HEK293T (cell line): ENCODE measurements around the gene SRBD1.

Source experiments
- CTCF ChIA-PET: fragments of 350-600 bp; formaldehyde crosslinking; extraction: SDS; loops from one replicate; lab custom pipeline; 2021; ENCODE audit warnings: antibody characterized with exemption, inconsistent platforms; lab: Yijun Ruan, JAX
- POLR2A ChIA-PET: fragments of 350-600 bp; formaldehyde crosslinking; extraction: SDS; loops from one replicate; lab custom pipeline; 2020; ENCODE audit warnings: antibody characterized with exemption, inconsistent platforms; lab: Yijun Ruan, JAX
- DNase-seq: peaks from one replicate; pipeline ENCODE4 v3.0.0; 2012; ENCODE audit warnings: mixed read lengths; ENCODE audit errors: extremely low spot score
- ARNT ChIP-seq: fragments of 450-650 bp; IDR thresholded peaks from 2 replicates; pipeline ENCODE4 v1.6.1; 2017; ENCODE audit warnings: mild to moderate bottlenecking
- BHLHE40 ChIP-seq: fragments of 450-650 bp; IDR thresholded peaks from 2 replicates; pipeline ENCODE4 v1.6.1; 2016; ENCODE audit warnings: mild to moderate bottlenecking, moderate library complexity, borderline replicate concordance
- CTBP1 ChIP-seq: fragments of 450-650 bp; IDR thresholded peaks from 2 replicates; pipeline ENCODE4 v1.6.1; 2016; ENCODE audit warnings: borderline replicate concordance
- ELF4 ChIP-seq: fragments of 450-650 bp; IDR thresholded peaks from 2 replicates; pipeline ENCODE4 v1.6.1; 2017; ENCODE audit warnings: antibody characterized with exemption
- FOXA1 ChIP-seq: fragments of 450-650 bp; IDR thresholded peaks from 2 replicates; pipeline ENCODE4 v1.6.1; 2016; ENCODE audit warnings: mild to moderate bottlenecking
- FOXK2 ChIP-seq: fragments of 450-650 bp; IDR thresholded peaks from 2 replicates; pipeline ENCODE4 v1.6.1; 2016; ENCODE audit warnings: mild to moderate bottlenecking
- FOXM1 ChIP-seq: fragments of 450-650 bp; IDR thresholded peaks from 2 replicates; pipeline ENCODE4 v1.6.1; 2017; ENCODE audit warnings: mild to moderate bottlenecking, borderline replicate concordance
- HDGF ChIP-seq: fragments of 450-650 bp; IDR thresholded peaks from 2 replicates; pipeline ENCODE4 v1.6.1; 2017; ENCODE audit warnings: antibody characterized with exemption, borderline replicate concordance
- L3MBTL2 ChIP-seq: fragments of 450-650 bp; conservative IDR thresholded peaks from 2 replicates; pipeline ENCODE4 v1.6.1; 2016; ENCODE audit warnings: mild to moderate bottlenecking
- LEF1 ChIP-seq: fragments of 450-650 bp; IDR thresholded peaks from 2 replicates; pipeline ENCODE4 v1.6.1; 2017; ENCODE audit warnings: mild to moderate bottlenecking, borderline replicate concordance
- NFRKB ChIP-seq: fragments of 450-650 bp; IDR thresholded peaks from 2 replicates; pipeline ENCODE4 v1.6.1; 2016; ENCODE audit warnings: mild to moderate bottlenecking, moderate library complexity
- SP1 ChIP-seq: fragments of 450-650 bp; IDR thresholded peaks from 2 replicates; pipeline ENCODE4 v1.6.1; 2017
- SUZ12 ChIP-seq: fragments of 450-650 bp; IDR thresholded peaks from 2 replicates; pipeline ENCODE4 v1.6.1; 2016; ENCODE audit warnings: mild to moderate bottlenecking
- TARDBP ChIP-seq: fragments of 450-650 bp; IDR thresholded peaks from 2 replicates; pipeline ENCODE4 v1.6.1; 2016
- ZNF384 ChIP-seq: fragments of 450-650 bp; IDR thresholded peaks from 2 replicates; pipeline ENCODE4 v1.6.1; 2016
- TF ChIP-seq, protein P1 (sequence below): fragments of 450-650 bp; IDR thresholded peaks from 2 replicates; pipeline ENCODE4 v1.6.1; 2016

SRBD1 gene

DNA sequence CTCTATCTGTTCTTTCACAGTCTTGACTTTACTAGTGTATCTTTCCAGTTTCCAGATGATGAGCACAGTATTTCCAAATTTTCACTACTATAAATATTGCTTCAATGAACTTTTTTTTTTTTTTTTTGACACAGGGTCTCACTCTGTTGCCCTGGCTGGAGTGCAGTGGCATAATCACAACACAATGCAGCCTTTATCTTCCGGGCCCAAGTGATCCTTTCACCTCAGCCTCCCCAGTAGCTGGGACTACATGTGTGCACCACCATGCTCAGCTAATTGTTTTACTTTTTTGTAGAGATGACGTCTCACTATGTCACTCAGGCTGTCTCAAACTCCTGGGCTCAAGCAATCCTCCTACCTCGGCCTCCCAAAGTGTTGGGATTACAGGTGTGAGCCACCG lies 142.8 kb downstream of the SRBD1 start:
- TF ChIP-seq ELF4 (no peak), SUZ12 (no peak), BHLHE40 (no peak), ZNF384 (no peak)
- TF ChIP-seq, protein P1, sequence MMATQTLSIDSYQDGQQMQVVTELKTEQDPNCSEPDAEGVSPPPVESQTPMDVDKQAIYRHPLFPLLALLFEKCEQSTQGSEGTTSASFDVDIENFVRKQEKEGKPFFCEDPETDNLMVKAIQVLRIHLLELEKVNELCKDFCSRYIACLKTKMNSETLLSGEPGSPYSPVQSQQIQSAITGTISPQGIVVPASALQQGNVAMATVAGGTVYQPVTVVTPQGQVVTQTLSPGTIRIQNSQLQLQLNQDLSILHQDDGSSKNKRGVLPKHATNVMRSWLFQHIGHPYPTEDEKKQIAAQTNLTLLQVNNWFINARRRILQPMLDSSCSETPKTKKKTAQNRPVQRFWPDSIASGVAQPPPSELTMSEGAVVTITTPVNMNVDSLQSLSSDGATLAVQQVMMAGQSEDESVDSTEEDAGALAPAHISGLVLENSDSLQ, result no peak
- ChIA-PET CTCF (no interaction called here), POLR2A (no interaction called here)
- no peak for DNase-seq

GRCh38 chr2:45466053-45466452 lies 145.0 kb downstream of the SRBD1 start:
- DNase-seq, result no peak
- ChIA-PET CTCF (interaction anchor here (0.5 kb wide), 1 partner anchor 114 kb away, joined by 5 read pairs; no protein-coding TSS in a partner anchor), POLR2A (no interaction called here)
- TF ChIP-seq L3MBTL2 (no peak), ZNF384 (no peak), FOXA1 (no peak), FOXK2 (no peak), TARDBP (no peak), ARNT (no peak), SUZ12 (no peak), NFRKB (no peak), SP1 (no peak), CTBP1 (no peak), FOXM1 (no peak), HDGF (no peak), ELF4 (no peak)
- TF ChIP-seq, protein P1, result no peak

DNA sequence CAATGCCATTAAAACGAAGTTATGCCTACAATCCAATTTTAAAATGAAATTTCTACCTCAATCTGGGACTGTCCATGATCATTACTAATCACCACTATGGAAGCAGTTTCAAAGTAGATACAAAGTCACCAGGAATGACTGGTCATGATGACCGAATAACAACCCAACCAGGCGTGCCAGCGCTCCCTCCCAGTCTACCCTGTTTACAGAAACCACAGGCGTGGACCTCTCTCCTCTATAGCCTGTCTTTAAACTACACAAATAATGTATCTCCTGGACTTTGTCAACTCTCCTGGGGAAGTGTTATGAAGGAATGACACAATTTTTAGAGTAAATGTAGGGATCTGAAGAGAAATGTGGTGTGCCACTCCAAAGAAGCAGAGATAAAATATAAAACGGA lies 150.2 kb downstream of the SRBD1 start:
- DNase-seq, result no peak
- no peak for TF ChIP-seq NFRKB
- no peak for TF ChIP-seq FOXK2
- POLR2A ChIA-PET, result no interaction called here
- CTCF ChIA-PET, result no interaction called here

- TF ChIP-seq ARNT (no peak), TARDBP (no peak), SP1 (no peak), BHLHE40 (no peak), HDGF (no peak), FOXK2 (no peak), CTBP1 (no peak), FOXM1 (no peak), ELF4 (no peak), FOXA1 (no peak), SUZ12 (no peak), L3MBTL2 (no peak), NFRKB (no peak), LEF1 (no peak), ZNF384 (no peak)
- TF ChIP-seq, protein P1, result no peak
- POLR2A ChIA-PET, result no interaction called here
- no peak for DNase-seq
- CTCF ChIA-PET, result no interaction called here
Measured at GRCh38 chr2:45459860-45460259, 151.2 kb downstream of the SRBD1 start.

DNA sequence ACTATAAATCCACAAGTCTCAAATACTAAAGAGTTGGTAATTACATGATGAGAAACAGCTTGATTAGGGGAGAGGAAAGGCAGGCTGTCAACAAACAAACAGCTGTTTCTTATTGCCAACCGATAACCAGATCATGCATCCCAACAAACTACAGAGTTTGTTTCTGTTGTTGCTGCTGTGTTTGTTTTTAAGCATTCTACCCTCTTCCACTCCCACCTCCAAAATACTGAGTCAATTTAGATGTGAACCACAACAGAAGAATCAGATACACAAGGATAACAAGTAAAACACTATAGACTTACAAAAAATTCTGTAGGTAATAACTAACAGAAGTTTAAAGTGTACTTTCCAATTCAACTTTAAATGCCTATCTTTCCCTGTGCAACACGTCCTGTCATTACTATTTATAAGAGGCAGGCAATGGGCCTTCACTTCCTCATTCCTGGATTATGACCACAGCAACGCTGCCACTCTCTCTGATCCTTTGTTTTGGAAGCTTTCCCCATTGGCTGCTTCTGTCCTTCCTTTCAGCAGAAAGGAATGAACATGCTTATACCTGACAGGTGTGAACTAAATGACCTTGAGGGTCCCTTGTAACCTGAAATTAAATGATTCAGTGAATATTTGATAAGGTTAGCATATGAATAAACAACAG lies 152.0 kb downstream of the SRBD1 start:
- POLR2A ChIA-PET, result no interaction called here
- no peak for TF ChIP-seq SP1
- TF ChIP-seq TARDBP, result no peak
- TF ChIP-seq, protein P1, result no peak
- no peak for TF ChIP-seq HDGF
- no peak for TF ChIP-seq SUZ12
- no peak for TF ChIP-seq L3MBTL2
- CTCF ChIA-PET, result no interaction called here
- no peak for DNase-seq

DNA sequence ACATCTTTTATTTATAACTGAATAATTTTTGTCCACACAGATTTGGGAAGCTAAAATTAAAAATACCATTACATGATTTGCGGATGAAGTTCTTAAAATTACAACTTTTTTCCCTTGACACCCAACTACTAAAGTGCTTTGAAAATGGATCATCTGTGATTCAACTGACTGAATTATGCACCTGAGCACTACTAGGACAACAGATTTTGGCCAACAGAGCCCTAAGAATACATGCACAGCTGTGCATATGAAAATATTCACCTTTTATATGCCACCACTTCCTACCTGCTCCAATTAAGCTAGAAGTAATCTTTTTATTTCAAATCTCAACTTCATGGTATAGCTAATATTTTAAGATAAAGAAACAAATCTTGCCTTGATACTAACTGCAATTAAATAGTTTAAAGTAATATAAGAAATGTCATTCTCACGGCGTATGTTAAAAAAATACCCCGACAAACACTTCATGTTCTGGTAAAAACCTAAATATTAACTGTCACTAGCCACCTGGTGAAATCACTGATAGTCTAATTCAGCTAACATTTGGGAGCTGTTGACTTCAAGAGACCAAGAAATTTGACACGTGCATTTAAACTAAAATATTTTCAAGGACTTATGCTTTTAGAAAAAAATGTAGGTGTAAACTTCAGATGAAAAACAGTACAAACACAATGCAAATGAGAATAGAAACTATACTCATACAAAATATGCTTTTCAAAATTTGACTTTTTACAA lies 153.7 kb downstream of the SRBD1 start:
- POLR2A ChIA-PET, result no interaction called here
- CTCF ChIA-PET, result interaction anchor here (0.6 kb wide), 1 partner anchor 19 kb away, joined by 3 read pairs; no protein-coding TSS in a partner anchor
- TF ChIP-seq NFRKB (no peak), L3MBTL2 (no peak), BHLHE40 (no peak), ZNF384 (no peak), CTBP1 (no peak), SUZ12 (no peak), FOXK2 (no peak), TARDBP (no peak), FOXA1 (no peak), LEF1 (no peak), FOXM1 (no peak), HDGF (no peak), ARNT (no peak), ELF4 (no peak), SP1 (no peak)
- TF ChIP-seq, protein P1, result no peak
- DNase-seq, result no peak
